WTC11 (cell line): ENCODE data around the gene ACOXL. TPM values are rescaled to one million over a fixed set of nuclear protein-coding genes. Genes with fewer than 3 reads are reported as not detected.
A peak's percentile ranks its signal among the peaks of the same experiment; 100 is the strongest.

ENCODE experiments used
- ATAC-seq: fragments of 200-7000 bp; cut with Tn5 transposase; 2 replicates; pipeline ENCODE4 v1.10.0; 2021; ENCODE audit warnings: mild to moderate bottlenecking, moderate library complexity
- CTCF ChIA-PET: fragments of 300-600 bp; sonication (Branson Sonifier 250); formaldehyde crosslinking; loops from one replicate; lab custom pipeline; 2021; ENCODE audit warnings: antibody characterized with exemption; lab: Charles Lee
- POLR2A ChIA-PET: fragments of 350-600 bp; sonication (Branson Sonifier 250); formaldehyde crosslinking; loops from one replicate; lab custom pipeline; 2021; ENCODE audit warnings: antibody characterized with exemption; lab: Charles Lee
- DNase-seq: peaks from one replicate; pipeline ENCODE4 v3.0.0; 2021; ENCODE audit warnings: low spot score
- H3K27ac Mint-ChIP-seq: 2 replicates; pipeline ENCODE4 v1.8.0; 2021; ENCODE audit warnings: mixed read lengths
- H3K27me3 Mint-ChIP-seq: 2 replicates; pipeline ENCODE4 v1.8.0; 2021; ENCODE audit warnings: low read depth, mild to moderate bottlenecking, moderate library complexity, mixed read lengths
- H3K36me3 Mint-ChIP-seq: 2 replicates; pipeline ENCODE4 v1.8.0; 2021; ENCODE audit warnings: mixed read lengths
- H3K4me1 Mint-ChIP-seq: 2 replicates; pipeline ENCODE4 v1.8.0; 2022; ENCODE audit warnings: mixed read lengths
- H3K4me3 Mint-ChIP-seq: 2 replicates; pipeline ENCODE4 v1.8.0; 2021; ENCODE audit warnings: mild to moderate bottlenecking, moderate library complexity, mixed read lengths
- H3K9me3 Mint-ChIP-seq: 2 replicates; pipeline ENCODE4 v1.8.0; 2021; ENCODE audit warnings: mixed read lengths
- ATF6 ChIP-seq: sonication (generic); formaldehyde crosslinking; IDR thresholded peaks from 2 replicates; pipeline ENCODE4 v1.8.1; 2023; ENCODE audit warnings: mild to moderate bottlenecking, missing genetic modification reagents
- CREB1 ChIP-seq: sonication (generic); formaldehyde crosslinking; IDR thresholded peaks from 2 replicates; pipeline ENCODE4 v1.8.0; 2023; ENCODE audit warnings: mild to moderate bottlenecking, missing genetic modification reagents
- CREM ChIP-seq: sonication (generic); formaldehyde crosslinking; IDR thresholded peaks from 2 replicates; pipeline ENCODE4 v1.8.1; 2022; ENCODE audit warnings: mild to moderate bottlenecking, missing genetic modification reagents, moderate library complexity
- MLX ChIP-seq: sonication (generic); formaldehyde crosslinking; IDR thresholded peaks from 2 replicates; pipeline ENCODE4 v1.8.1; 2023; ENCODE audit warnings: mild to moderate bottlenecking, missing genetic modification reagents, moderate library complexity
- NFYB ChIP-seq: sonication (generic); formaldehyde crosslinking; conservative IDR thresholded peaks from 2 replicates; pipeline ENCODE4 v1.8.0; 2022; ENCODE audit warnings: low read depth, missing genetic modification reagents
- OVOL2 ChIP-seq: fragments of 250-450 bp; sonication (Bioruptor Pico); IDR thresholded peaks from 2 replicates; pipeline ENCODE4 v1.9.0; 2021; ENCODE audit warnings: mild to moderate bottlenecking, borderline replicate concordance
- RELA ChIP-seq: sonication (generic); formaldehyde crosslinking; IDR thresholded peaks from 2 replicates; pipeline ENCODE4 v1.8.1; 2022; ENCODE audit warnings: missing genetic modification reagents, mild to moderate bottlenecking, borderline replicate concordance
- SMAD3 ChIP-seq: sonication (generic); formaldehyde crosslinking; IDR thresholded peaks from 2 replicates; pipeline ENCODE4 v1.8.0; 2022; ENCODE audit warnings: missing genetic modification reagents, mild to moderate bottlenecking, borderline replicate concordance
- SP1 ChIP-seq: sonication (generic); formaldehyde crosslinking; conservative IDR thresholded peaks from 2 replicates; pipeline ENCODE4 v1.8.1; 2022; ENCODE audit warnings: missing genetic modification reagents
- TP53 ChIP-seq: sonication (generic); formaldehyde crosslinking; IDR thresholded peaks from 2 replicates; pipeline ENCODE4 v1.8.1; 2023; ENCODE audit warnings: mild to moderate bottlenecking, missing genetic modification reagents
- ZNF121 ChIP-seq: sonication (generic); formaldehyde crosslinking; IDR thresholded peaks from 2 replicates; pipeline ENCODE4 v1.8.0; 2023; ENCODE audit warnings: missing genetic modification reagents
- ZNF138 ChIP-seq: sonication (generic); formaldehyde crosslinking; conservative IDR thresholded peaks from 2 replicates; pipeline ENCODE4 v1.8.1; 2022; ENCODE audit warnings: mild to moderate bottlenecking, moderate library complexity, missing genetic modification reagents
- ZNF232 ChIP-seq: sonication (generic); formaldehyde crosslinking; IDR thresholded peaks from 2 replicates; pipeline ENCODE4 v1.8.0; 2022; ENCODE audit warnings: mild to moderate bottlenecking, missing genetic modification reagents
- ZNF263 ChIP-seq: sonication (generic); formaldehyde crosslinking; IDR thresholded peaks from 2 replicates; pipeline ENCODE4 v1.8.1; 2022; ENCODE audit warnings: low read depth, mild to moderate bottlenecking, moderate library complexity, missing genetic modification reagents
- ZNF317 ChIP-seq: sonication (generic); formaldehyde crosslinking; IDR thresholded peaks from 2 replicates; pipeline ENCODE4 v1.8.1; 2023; ENCODE audit warnings: low read depth, mild to moderate bottlenecking, moderate library complexity, missing genetic modification reagents, borderline replicate concordance
- ZNF671 ChIP-seq: fragments of 250-450 bp; sonication (Bioruptor Pico); IDR thresholded peaks from 2 replicates; pipeline ENCODE4 v1.8.0; 2021; ENCODE audit warnings: mild to moderate bottlenecking
- total RNA-seq: library from RNA; stranded (reverse); gene quantifications from 3 replicates; pipeline ENCODE4 v1.2.3, GENCODE V29; 2021
- TF ChIP-seq, protein P1 (sequence below): sonication (generic); formaldehyde crosslinking; IDR thresholded peaks from 2 replicates; pipeline ENCODE4 v1.8.1; 2022; ENCODE audit warnings: missing genetic modification reagents, borderline replicate concordance
- TF ChIP-seq, protein P2 (sequence below): fragments of 250-450 bp; sonication (Bioruptor Pico); IDR thresholded peaks from 2 replicates; pipeline ENCODE4 v1.9.0; 2021; ENCODE audit warnings: mild to moderate bottlenecking
- TF ChIP-seq, protein P3 (sequence below): fragments of 250-450 bp; sonication (Bioruptor Pico); IDR thresholded peaks from 2 replicates; pipeline ENCODE4 v1.8.0; 2021; ENCODE audit warnings: mild to moderate bottlenecking
- TF ChIP-seq, protein P4 (sequence below): fragments of 250-450 bp; sonication (Bioruptor Pico); conservative IDR thresholded peaks from 2 replicates; pipeline ENCODE4 v1.9.0; 2021; ENCODE audit warnings: mild to moderate bottlenecking
- TF ChIP-seq, protein P5 (sequence below): sonication (generic); formaldehyde crosslinking; IDR thresholded peaks from 2 replicates; pipeline ENCODE4 v1.8.1; 2022; ENCODE audit warnings: mild to moderate bottlenecking, moderate library complexity, missing genetic modification reagents

Gene ACOXL
- total RNA-seq, 1 experiment from 2014 or later = 14.9 TPM

- Mint-ChIP-seq H3K4me3 (no peak overlapping the region), H3K4me1 (no peaks in the 10 kb centered on the region), H3K27ac (no peak overlapping the region), H3K9me3 (peaks cover 11% of the 10 kb centered on the region), H3K36me3 (peaks cover 5% of the 10 kb centered on the region), H3K27me3 (no peaks in the 10 kb centered on the region)
- TF ChIP-seq SP1 (CRISPR knock-in tag) (no peak), ZNF317 (CRISPR knock-in tag) (no peak), NFYB (CRISPR knock-in tag) (no peak), MLX (CRISPR knock-in tag) (no peak)
- TF ChIP-seq, protein P1, sequence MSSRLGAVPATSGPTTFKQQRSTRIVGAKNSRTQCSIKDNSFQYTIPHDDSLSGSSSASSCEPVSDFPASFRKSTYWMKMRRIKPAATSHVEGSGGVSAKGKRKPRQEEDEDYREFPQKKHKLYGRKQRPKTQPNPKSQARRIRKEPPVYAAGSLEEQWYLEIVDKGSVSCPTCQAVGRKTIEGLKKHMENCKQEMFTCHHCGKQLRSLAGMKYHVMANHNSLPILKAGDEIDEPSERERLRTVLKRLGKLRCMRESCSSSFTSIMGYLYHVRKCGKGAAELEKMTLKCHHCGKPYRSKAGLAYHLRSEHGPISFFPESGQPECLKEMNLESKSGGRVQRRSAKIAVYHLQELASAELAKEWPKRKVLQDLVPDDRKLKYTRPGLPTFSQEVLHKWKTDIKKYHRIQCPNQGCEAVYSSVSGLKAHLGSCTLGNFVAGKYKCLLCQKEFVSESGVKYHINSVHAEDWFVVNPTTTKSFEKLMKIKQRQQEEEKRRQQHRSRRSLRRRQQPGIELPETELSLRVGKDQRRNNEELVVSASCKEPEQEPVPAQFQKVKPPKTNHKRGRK (CRISPR knock-in tag) = no peak
- TF ChIP-seq, protein P2, sequence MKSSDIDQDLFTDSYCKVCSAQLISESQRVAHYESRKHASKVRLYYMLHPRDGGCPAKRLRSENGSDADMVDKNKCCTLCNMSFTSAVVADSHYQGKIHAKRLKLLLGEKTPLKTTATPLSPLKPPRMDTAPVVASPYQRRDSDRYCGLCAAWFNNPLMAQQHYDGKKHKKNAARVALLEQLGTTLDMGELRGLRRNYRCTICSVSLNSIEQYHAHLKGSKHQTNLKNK (CRISPR knock-in tag) = no peak
- DNase-seq (no peak), ATAC-seq (no peak)
- ChIA-PET CTCF (no interaction called here), POLR2A (no interaction called here)
Observed at GRCh38 chr2:110780461-110780860, 48.1 kb downstream of the ACOXL start.

DNA sequence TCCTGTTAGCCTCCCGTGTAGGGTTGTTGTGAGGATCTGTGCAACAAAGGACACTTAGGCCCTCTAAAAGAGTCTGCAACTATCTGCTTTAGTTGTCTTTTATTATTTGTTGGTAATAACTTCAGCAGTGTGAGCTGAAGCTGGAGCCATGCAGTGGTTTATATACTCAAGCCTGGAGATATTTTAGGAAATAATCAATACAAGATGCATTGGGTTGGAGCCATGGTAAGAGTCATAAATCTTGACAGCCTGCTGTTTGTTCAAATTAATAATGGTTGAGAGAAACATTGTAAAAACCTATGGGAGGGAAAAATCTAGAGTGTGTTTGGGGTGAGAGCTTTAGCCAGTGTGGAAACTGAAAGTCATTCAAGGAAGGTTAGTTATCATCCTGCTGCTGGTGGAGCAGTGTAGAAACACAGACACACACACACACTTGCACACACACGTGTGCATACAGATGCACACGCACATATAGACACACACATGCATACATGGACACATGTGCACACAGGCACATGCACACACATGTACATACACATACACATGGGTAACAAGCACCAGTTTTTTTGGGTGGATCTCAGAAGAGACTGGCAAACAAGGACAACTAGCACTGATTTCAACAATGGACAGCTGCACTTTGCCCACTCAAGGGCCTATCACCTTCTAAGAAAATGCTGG lies 51.0 kb downstream of the ACOXL start:
- Mint-ChIP-seq H3K36me3 (peaks cover 17% of the 10 kb centered on the region), H3K4me3 (no peak overlapping the region)
- CTCF ChIA-PET = no interaction called here

More for the DNA sequence above, 51.0 kb downstream of the ACOXL start:
- 0 out of 2 replicates have a peak overlapping the region, but pooled peaks have one; percentile 21 for H3K27ac Mint-ChIP-seq
- POLR2A ChIA-PET = no interaction called here
- TF ChIP-seq RELA = no peak
- TF ChIP-seq, protein P3, sequence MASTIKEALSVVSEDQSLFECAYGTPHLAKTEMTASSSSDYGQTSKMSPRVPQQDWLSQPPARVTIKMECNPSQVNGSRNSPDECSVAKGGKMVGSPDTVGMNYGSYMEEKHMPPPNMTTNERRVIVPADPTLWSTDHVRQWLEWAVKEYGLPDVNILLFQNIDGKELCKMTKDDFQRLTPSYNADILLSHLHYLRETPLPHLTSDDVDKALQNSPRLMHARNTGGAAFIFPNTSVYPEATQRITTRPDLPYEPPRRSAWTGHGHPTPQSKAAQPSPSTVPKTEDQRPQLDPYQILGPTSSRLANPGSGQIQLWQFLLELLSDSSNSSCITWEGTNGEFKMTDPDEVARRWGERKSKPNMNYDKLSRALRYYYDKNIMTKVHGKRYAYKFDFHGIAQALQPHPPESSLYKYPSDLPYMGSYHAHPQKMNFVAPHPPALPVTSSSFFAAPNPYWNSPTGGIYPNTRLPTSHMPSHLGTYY (CRISPR knock-in tag) = no peak
- no peak for TF ChIP-seq OVOL2 (CRISPR knock-in tag)
- no peak for TF ChIP-seq ZNF121 (CRISPR knock-in tag)
- TF ChIP-seq, protein P4, sequence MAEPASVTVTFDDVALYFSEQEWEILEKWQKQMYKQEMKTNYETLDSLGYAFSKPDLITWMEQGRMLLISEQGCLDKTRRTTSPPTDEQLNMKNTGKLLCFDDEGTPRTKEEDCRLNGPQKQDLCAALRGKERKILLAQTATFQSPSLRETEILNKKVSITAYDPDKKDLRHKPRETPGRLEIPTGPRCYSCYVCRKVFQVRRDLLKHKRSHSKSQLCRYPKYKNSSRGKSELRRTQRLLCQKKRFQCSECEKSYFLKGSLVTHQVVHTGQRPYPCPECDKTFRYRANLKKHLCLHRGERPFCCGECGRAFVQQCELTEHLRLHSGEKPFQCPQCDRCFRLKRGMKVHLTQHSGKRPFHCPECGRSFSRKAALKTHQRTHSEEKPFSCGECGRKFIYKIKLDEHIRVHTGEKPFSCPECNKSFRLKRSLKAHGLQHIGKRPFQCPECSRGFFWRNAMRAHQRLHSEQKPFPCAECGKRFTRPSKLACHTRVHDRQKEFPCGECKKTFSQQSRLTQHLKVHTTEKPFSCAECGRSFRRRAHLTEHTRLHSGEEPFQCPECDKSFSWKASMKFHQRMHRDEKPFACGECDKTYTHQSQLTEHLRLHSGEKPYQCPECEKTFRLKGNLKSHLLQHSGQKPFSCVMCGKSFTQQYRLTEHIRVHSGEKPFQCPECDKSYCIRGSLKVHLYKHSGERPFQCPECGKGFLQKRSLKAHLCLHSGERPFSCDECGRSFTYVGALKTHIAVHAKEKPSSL = no peak
- no peak for TF ChIP-seq ZNF263
- TF ChIP-seq, protein P5, sequence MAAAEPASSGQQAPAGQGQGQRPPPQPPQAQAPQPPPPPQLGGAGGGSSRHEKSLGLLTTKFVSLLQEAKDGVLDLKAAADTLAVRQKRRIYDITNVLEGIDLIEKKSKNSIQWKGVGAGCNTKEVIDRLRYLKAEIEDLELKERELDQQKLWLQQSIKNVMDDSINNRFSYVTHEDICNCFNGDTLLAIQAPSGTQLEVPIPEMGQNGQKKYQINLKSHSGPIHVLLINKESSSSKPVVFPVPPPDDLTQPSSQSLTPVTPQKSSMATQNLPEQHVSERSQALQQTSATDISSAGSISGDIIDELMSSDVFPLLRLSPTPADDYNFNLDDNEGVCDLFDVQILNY (CRISPR knock-in tag) = no peak
- no peak for TF ChIP-seq SMAD3 (CRISPR knock-in tag)
- no peak for TF ChIP-seq CREB1 (CRISPR knock-in tag)
- no peak for TF ChIP-seq ZNF671 (CRISPR knock-in tag)
- no peak for TF ChIP-seq ZNF138
- TF ChIP-seq CREM (CRISPR knock-in tag) = no peak
- TF ChIP-seq TP53 (CRISPR knock-in tag) = no peak
- no peak for TF ChIP-seq ZNF232 (CRISPR knock-in tag)
- no peak for TF ChIP-seq ATF6
- H3K4me1 Mint-ChIP-seq = no peaks in the 10 kb centered on the region
- H3K27me3 Mint-ChIP-seq = no peaks in the 10 kb centered on the region
- ATAC-seq = no peak
- DNase-seq = no peak
- H3K9me3 Mint-ChIP-seq = peaks cover 11% of the 10 kb centered on the region
